Prostate gland (tissue), 2 donors: ENCODE results near the gene MAP1LC3B2.

ENCODE experiments used
- POLR2A ChIP-seq: fragments of 450-650 bp; IDR thresholded peaks from one replicate; pipeline ENCODE4 v1.6.1; 2016; ENCODE audit warnings: antibody characterized with exemption, mild to moderate bottlenecking
- TF ChIP-seq, protein P1 (sequence below), 4 experiments: fragments of 200-600 bp in 2 of 4; fragments of 450-650 bp in 2 of 4; sonication (generic) in 2 of 4; IDR thresholded peaks; 1 replicate in 3 of 4; 2 replicates in 1 of 4; pipeline ENCODE4 v1.5.1; 2016 to 2019; ENCODE audit warnings: antibody characterized with exemption in 4 of 4, mild to moderate bottlenecking in 2 of 4, moderate library complexity in 2 of 4

DNA sequence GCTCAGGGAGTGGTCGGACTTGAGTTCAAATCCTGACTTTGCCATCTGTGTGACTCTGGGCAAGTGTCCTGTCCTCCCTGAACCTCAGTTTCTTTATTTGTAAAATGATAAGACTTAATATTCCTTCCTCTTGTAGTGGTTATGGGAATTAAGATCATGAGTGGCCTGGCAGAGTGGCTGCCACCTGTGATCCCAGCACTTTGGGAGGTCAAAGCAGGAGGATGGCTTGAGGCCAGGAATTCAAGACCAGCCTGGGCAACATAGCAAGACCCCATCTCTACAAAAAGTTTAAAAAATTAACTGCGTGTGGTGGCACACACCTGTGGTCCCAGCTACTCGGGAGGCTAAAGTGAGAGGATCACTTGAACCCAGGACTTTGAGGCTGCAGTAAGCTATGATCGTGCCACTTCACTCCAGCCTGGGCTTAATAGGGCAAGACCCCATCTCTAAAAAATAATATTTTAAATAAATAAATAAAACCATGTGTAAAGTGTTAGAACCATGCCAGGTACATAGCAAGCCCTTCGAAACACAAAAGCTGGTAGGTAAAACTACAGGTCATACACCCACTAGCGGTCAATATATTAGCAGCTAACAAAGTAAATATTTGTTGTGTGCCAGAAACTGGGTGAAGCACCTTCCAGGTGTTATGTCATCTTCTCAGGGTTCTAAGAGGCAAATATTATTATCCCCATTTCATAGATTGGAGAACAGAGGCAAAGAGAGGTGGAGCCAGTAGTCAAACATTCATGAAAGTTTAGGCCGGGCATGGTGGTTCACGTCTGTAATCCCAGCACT lies 17.4 kb upstream of the MAP1LC3B2 start:
- TF ChIP-seq, protein P1, sequence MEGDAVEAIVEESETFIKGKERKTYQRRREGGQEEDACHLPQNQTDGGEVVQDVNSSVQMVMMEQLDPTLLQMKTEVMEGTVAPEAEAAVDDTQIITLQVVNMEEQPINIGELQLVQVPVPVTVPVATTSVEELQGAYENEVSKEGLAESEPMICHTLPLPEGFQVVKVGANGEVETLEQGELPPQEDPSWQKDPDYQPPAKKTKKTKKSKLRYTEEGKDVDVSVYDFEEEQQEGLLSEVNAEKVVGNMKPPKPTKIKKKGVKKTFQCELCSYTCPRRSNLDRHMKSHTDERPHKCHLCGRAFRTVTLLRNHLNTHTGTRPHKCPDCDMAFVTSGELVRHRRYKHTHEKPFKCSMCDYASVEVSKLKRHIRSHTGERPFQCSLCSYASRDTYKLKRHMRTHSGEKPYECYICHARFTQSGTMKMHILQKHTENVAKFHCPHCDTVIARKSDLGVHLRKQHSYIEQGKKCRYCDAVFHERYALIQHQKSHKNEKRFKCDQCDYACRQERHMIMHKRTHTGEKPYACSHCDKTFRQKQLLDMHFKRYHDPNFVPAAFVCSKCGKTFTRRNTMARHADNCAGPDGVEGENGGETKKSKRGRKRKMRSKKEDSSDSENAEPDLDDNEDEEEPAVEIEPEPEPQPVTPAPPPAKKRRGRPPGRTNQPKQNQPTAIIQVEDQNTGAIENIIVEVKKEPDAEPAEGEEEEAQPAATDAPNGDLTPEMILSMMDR (IDR thresholded peaks at IDR 0.05), result no peak
- no peak for TF ChIP-seq POLR2A
